DND-41 (cell line): ENCODE results near the gene ATPAF1.

Experiments
- ATAC-seq: fragments of 200-7000 bp; cut with Tn5 transposase; 3 replicates; pipeline ENCODE4 v1.9.1; 2021; ENCODE audit warnings: low read depth; ENCODE audit not compliant: insufficient read depth
- DNase-seq: peaks from one replicate; pipeline ENCODE4 v3.0.0-alpha.2; 2020
- H2AFZ ChIP-seq: 2 replicates; pipeline ENCODE4 v1.6.0; 2012; ENCODE audit warnings: low read depth, low read length
- H3K27ac ChIP-seq: 2 replicates; pipeline ENCODE4 v1.5.1; 2012; ENCODE audit warnings: low read length, inconsistent platforms
- H3K27me3 ChIP-seq: fragments of 200-600 bp; sonication (generic); 2 replicates; pipeline ENCODE4 v1.6.0; 2012; ENCODE audit warnings: low read length, mild to moderate bottlenecking, inconsistent platforms; ENCODE audit not compliant: insufficient read depth, poor library complexity
- H3K36me3 ChIP-seq: 2 replicates; pipeline ENCODE4 v1.5.1; 2012; ENCODE audit warnings: low read length, inconsistent platforms; ENCODE audit not compliant: insufficient read depth
- H3K4me1 ChIP-seq: 2 replicates; pipeline ENCODE4 v1.5.1; 2012; ENCODE audit warnings: mild to moderate bottlenecking, low read length; ENCODE audit not compliant: insufficient read depth
- H3K4me2 ChIP-seq: 2 replicates; pipeline ENCODE4 v1.6.0; 2012; ENCODE audit warnings: mild to moderate bottlenecking, moderate library complexity, low read length, inconsistent platforms; ENCODE audit not compliant: insufficient read depth
- H3K4me3 ChIP-seq, 2 experiments: fragments of 200-600 bp in 1 of 2; shearing (Covaris generic) in 1 of 2; 2 replicates each; pipeline ENCODE4 v1.5.1; 2012 to 2016; ENCODE audit warnings: inconsistent platforms in 2 of 2, low read length in 2 of 2, mild to moderate bottlenecking in 2 of 2, low read depth in 1 of 2, moderate library complexity in 1 of 2
- H3K79me2 ChIP-seq: 2 replicates; pipeline ENCODE4 v1.6.0; 2012; ENCODE audit warnings: low read length, inconsistent platforms; ENCODE audit not compliant: insufficient read depth
- H3K9ac ChIP-seq: 2 replicates; pipeline ENCODE4 v1.6.0; 2012; ENCODE audit warnings: low read depth, mild to moderate bottlenecking, inconsistent platforms, low read length, moderate library complexity
- H3K9me3 ChIP-seq: 2 replicates; pipeline ENCODE4 v1.5.1; 2012; ENCODE audit warnings: low read length, moderate library complexity, mild to moderate bottlenecking, inconsistent platforms; ENCODE audit not compliant: insufficient read depth, severe bottlenecking
- H4K20me1 ChIP-seq: 2 replicates; pipeline ENCODE4 v1.6.0; 2012; ENCODE audit warnings: low read length; ENCODE audit not compliant: insufficient read depth
- CTCF ChIP-seq: IDR thresholded peaks from 2 replicates; pipeline ENCODE4 v1.5.1; 2012; ENCODE audit warnings: borderline replicate concordance, low read length, moderate library complexity, mild to moderate bottlenecking; ENCODE audit not compliant: poor library complexity, severe bottlenecking; ENCODE audit errors: extremely low read depth
- EZH2 ChIP-seq: IDR thresholded peaks from 3 replicates; pipeline ENCODE4 v1.6.1; 2012; ENCODE audit warnings: borderline replicate concordance, low read depth, mild to moderate bottlenecking, moderate library complexity, low read length, inconsistent platforms; ENCODE audit not compliant: severe bottlenecking

Gene ATPAF1

GRCh38 chr1:46642115-46642680 is 26.0 kb downstream of the ATPAF1 start:
- no peak for ATAC-seq
- Histone ChIP-seq H3K36me3 (peaks cover 6% of the 10 kb centered on the region; the same call in 1 of the 2 replicates), H3K9ac (no peak overlapping the region), H3K27me3 (no peaks in the 10 kb centered on the region), H3K4me2 (no peak overlapping the region), H3K4me3 (no peak overlapping the region), H4K20me1 (no peaks in the 10 kb centered on the region), H3K4me1 (no peaks in the 10 kb centered on the region), H3K79me2 (no peaks in the 10 kb centered on the region), H2AFZ (no peak overlapping the region), H3K27ac (no peak overlapping the region), H3K9me3 (no peaks in the 10 kb centered on the region)
- no peak for TF ChIP-seq CTCF
- no peak for TF ChIP-seq EZH2
- DNase-seq, result no peak

- no peak overlapping the region for H3K4me2 ChIP-seq
- H3K27ac ChIP-seq, result no peak overlapping the region
These were observed 28.6 kb downstream of the ATPAF1 start for GRCh38 chr1:46639547-46639946.

GRCh38 chr1:46638921-46639320 is 29.2 kb downstream of the ATPAF1 start:
- Histone ChIP-seq H3K27ac (no peak overlapping the region), H3K9me3 (no peaks in the 10 kb centered on the region), H2AFZ (no peak overlapping the region), H3K4me1 (no peaks in the 10 kb centered on the region), H3K9ac (no peak overlapping the region), H3K36me3 (peaks cover 18% of the 10 kb centered on the region; the same call in 1 of the 2 replicates), H3K27me3 (no peaks in the 10 kb centered on the region), H3K4me2 (no peak overlapping the region), H3K79me2 (no peaks in the 10 kb centered on the region), H3K4me3 (no peak overlapping the region), H4K20me1 (no peaks in the 10 kb centered on the region)
- ATAC-seq (no peak), DNase-seq (no peak)
- no peak for TF ChIP-seq EZH2
- no peak for TF ChIP-seq CTCF

More at GRCh38 chr1:46639547-46639946, 28.6 kb downstream of the ATPAF1 start:
- DNase-seq, result no peak
- Histone ChIP-seq H2AFZ (no peak overlapping the region), H3K79me2 (no peaks in the 10 kb centered on the region), H4K20me1 (no peaks in the 10 kb centered on the region), H3K9ac (no peak overlapping the region), H3K9me3 (no peaks in the 10 kb centered on the region), H3K27me3 (no peaks in the 10 kb centered on the region), H3K4me1 (no peaks in the 10 kb centered on the region), H3K36me3 (peaks cover 18% of the 10 kb centered on the region; the same call in 1 of the 2 replicates), H3K4me3 (no peak overlapping the region)
- no peak for ATAC-seq
- TF ChIP-seq CTCF (no peak), EZH2 (no peak)
